ENCODE data around the gene TSR3. TPM values are rescaled to one million over a fixed set of nuclear protein-coding genes. Genes with fewer than 3 reads are reported as not detected.
A peak's percentile ranks its signal among the peaks of the same experiment; 100 is the strongest.

The TSR3 gene
- total and polyA plus RNA-seq, 4 donors: 28.9 to 92.1 (median 73.3) TPM

DNA sequence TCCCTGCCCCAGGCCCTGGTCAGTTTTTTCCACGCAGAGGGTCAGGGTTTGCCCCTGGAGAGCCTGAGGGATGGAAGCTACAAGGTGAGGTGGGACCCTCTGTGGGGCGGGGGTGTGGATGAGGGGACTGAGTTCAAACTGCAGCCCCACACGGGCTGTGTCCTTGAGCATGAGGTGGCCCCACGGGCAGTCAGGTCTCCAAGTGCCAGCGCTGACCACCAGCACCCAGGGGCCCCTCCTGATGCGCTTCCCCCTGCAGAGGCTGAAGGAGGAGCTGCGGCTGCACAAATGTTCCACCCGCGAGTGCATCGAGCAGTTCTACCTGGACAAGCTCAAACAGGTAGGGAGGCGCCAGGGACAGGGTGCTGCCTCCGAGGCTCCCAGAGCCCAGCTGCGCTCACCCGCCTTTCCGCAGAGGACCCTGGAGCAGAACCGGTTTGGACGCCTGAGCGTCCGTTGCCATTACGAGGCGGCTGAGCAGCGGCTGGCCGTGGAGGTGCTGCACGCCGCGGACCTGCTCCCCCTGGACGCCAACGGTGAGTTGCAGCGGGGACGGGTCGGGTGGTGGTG lies 4.3 kb downstream of the TSR3 start:
- peaks cover 84% of the 10 kb centered on the region for H3K36me3 ChIP-seq (ENCODE audit: control insufficient read depth, insufficient read depth, low read length)
- no peak overlapping the region for H3K4me3 ChIP-seq (ENCODE audit: low read depth, low read length)
- H3K27me3 ChIP-seq (ENCODE audit: control insufficient read depth, insufficient read depth, low read length): no peaks in the 10 kb centered on the region
- peaks cover 35% of the 10 kb centered on the region for H3K4me1 ChIP-seq (ENCODE audit: control insufficient read depth, insufficient read depth, low read length)
- DNase-seq (ENCODE audit: low read depth in 4 of 6, low spot score in 6 of 6): no peak
- no peak overlapping the region for H3K27ac ChIP-seq (ENCODE audit: low read depth, low read length)
- H3K9me3 ChIP-seq (ENCODE audit: control insufficient read depth, insufficient read depth, low read length): no peaks in the 10 kb centered on the region
- WGBS (ENCODE audit: insufficient coverage): 93% methylated on average over 23 of the region's 31 CpGs

GRCh38 chr16:1346422-1347285 lies 5.0 kb downstream of the TSR3 start:
- H3K27me3 ChIP-seq (ENCODE audit: control insufficient read depth, insufficient read depth, low read length): no peaks in the 10 kb centered on the region
- H3K36me3 ChIP-seq (ENCODE audit: control insufficient read depth, insufficient read depth, low read length): peaks cover 91% of the 10 kb centered on the region
- DNase-seq (ENCODE audit: low read depth in 4 of 6, low spot score in 6 of 6): no peak
- H3K9me3 ChIP-seq (ENCODE audit: control insufficient read depth, insufficient read depth, low read length): no peaks in the 10 kb centered on the region
- no peak overlapping the region for H3K27ac ChIP-seq (ENCODE audit: low read depth, low read length)
- 73% methylated on average over 33 of the region's 34 CpGs for WGBS (ENCODE audit: insufficient coverage)
- H3K4me1 ChIP-seq (ENCODE audit: control insufficient read depth, insufficient read depth, low read length): peaks cover 35% of the 10 kb centered on the region
- H3K4me3 ChIP-seq (ENCODE audit: low read depth, low read length): no peak overlapping the region

DNA sequence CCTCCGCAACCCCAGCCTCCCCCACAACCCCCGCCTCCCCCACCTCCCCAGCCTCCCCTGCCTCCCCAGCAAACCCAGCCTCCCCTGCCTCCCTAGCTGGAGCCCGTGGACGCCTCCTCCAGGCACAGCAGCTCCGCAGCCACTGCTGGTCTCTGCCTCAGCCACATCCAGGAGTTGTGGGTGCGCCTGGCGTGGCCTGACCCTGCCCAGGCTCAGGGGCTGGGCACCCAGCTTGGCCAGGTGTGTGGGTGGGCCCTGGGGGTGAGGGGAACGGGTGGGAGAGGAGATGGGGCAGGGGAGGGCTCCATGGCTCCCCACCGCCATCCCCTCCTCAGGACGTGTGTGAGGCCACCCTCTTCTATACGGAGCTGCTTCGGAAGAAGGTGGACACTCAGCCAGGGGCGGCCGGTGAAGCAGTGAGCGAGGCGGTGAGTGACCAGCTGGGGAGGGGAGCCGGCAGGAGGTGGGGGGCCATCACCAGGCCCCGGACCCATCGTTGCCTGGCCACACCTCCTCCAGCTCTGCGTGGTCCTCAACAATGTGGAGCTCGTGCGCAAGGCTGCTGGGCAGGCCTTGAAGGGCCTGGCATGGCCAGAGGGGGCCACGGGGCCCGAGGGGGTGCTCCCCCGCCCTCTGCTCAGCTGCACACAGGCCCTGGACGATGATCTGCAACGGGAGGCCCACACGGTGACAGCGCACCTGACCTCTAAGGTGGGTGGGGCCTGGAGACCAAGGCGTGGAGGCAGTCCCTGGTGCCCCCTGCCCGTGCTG lies 5.8 kb downstream of the TSR3 start:
- Histone ChIP-seq H3K36me3 (ENCODE audit: control insufficient read depth, insufficient read depth, low read length) (peaks cover 98% of the 10 kb centered on the region), H3K27ac (ENCODE audit: low read depth, low read length) (no peak overlapping the region), H3K9me3 (ENCODE audit: control insufficient read depth, insufficient read depth, low read length) (no peaks in the 10 kb centered on the region), H3K4me3 (ENCODE audit: low read depth, low read length) (no peak overlapping the region), H3K27me3 (ENCODE audit: control insufficient read depth, insufficient read depth, low read length) (no peaks in the 10 kb centered on the region), H3K4me1 (ENCODE audit: control insufficient read depth, insufficient read depth, low read length) (peaks cover 30% of the 10 kb centered on the region)
- WGBS (ENCODE audit: insufficient coverage): 82% methylated on average over 24 of the region's 31 CpGs
- DNase-seq (ENCODE audit: low read depth in 4 of 6, low spot score in 6 of 6): no peak

GRCh38 chr16:1345087-1345486 lies 6.6 kb downstream of the TSR3 start:
- no peak for DNase-seq (ENCODE audit: low read depth in 4 of 6, low spot score in 6 of 6)
- WGBS (ENCODE audit: insufficient coverage): 61% methylated on average over 7 of the region's 11 CpGs
- H3K9me3 ChIP-seq (ENCODE audit: control insufficient read depth, insufficient read depth, low read length): no peaks in the 10 kb centered on the region
- H3K27me3 ChIP-seq (ENCODE audit: control insufficient read depth, insufficient read depth, low read length): no peaks in the 10 kb centered on the region
- no peak overlapping the region for H3K4me3 ChIP-seq (ENCODE audit: low read depth, low read length)
- H3K27ac ChIP-seq (ENCODE audit: low read depth, low read length): no peak overlapping the region
- H3K4me1 ChIP-seq (ENCODE audit: control insufficient read depth, insufficient read depth, low read length): peaks cover 23% of the 10 kb centered on the region
- H3K36me3 ChIP-seq (ENCODE audit: control insufficient read depth, insufficient read depth, low read length): peaks cover 98% of the 10 kb centered on the region

DNA sequence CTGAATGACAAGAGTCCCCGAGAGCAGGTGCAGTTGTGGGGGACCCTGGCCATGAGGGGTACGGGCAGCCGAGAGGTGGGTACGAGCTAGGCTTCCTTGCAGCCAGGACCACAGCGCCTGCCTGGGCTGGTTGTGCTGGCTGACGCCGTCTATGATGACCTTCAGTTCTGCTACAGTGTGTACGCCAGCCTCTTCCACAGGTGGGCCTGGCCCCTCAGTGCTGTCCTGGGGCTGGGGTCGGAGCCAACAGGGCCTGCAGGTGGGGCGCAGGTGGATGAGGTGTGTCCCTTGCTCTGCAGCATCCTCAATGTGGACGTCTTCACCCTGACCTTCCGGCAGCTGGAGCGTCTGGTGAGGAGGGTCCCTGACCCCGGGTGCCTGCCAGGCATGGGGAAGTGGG lies 7.2 kb downstream of the TSR3 start:
- H3K27me3 ChIP-seq (ENCODE audit: control insufficient read depth, insufficient read depth, low read length): no peaks in the 10 kb centered on the region
- no peak for DNase-seq (ENCODE audit: low read depth in 4 of 6, low spot score in 6 of 6)
- peaks cover 98% of the 10 kb centered on the region for H3K36me3 ChIP-seq (ENCODE audit: control insufficient read depth, insufficient read depth, low read length)
- H3K4me3 ChIP-seq (ENCODE audit: low read depth, low read length): no peak overlapping the region
- H3K27ac ChIP-seq (ENCODE audit: low read depth, low read length): no peak overlapping the region
- no peaks in the 10 kb centered on the region for H3K9me3 ChIP-seq (ENCODE audit: control insufficient read depth, insufficient read depth, low read length)
- peaks cover 21% of the 10 kb centered on the region for H3K4me1 ChIP-seq (ENCODE audit: control insufficient read depth, insufficient read depth, low read length)
- WGBS (ENCODE audit: insufficient coverage): 91% methylated on average over 14 of the region's 14 CpGs

- H3K36me3 ChIP-seq (ENCODE audit: control insufficient read depth, insufficient read depth, low read length): peaks cover 98% of the 10 kb centered on the region
These were observed 8.0 kb downstream of the TSR3 start for GRCh38 chr16:1343428-1344242.

GRCh38 chr16:1342526-1343427 lies 8.9 kb downstream of the TSR3 start:
- no peak overlapping the region for H3K27ac ChIP-seq (ENCODE audit: low read depth, low read length)

More at GRCh38 chr16:1343428-1344242, 8.0 kb downstream of the TSR3 start:
- Histone ChIP-seq H3K4me1 (ENCODE audit: control insufficient read depth, insufficient read depth, low read length) (peaks cover 21% of the 10 kb centered on the region), H3K27ac (ENCODE audit: low read depth, low read length) (no peak overlapping the region), H3K4me3 (ENCODE audit: low read depth, low read length) (no peak overlapping the region), H3K9me3 (ENCODE audit: control insufficient read depth, insufficient read depth, low read length) (no peaks in the 10 kb centered on the region), H3K27me3 (ENCODE audit: control insufficient read depth, insufficient read depth, low read length) (no peaks in the 10 kb centered on the region)
- no peak for DNase-seq (ENCODE audit: low read depth in 4 of 6, low spot score in 6 of 6)
- 67% methylated on average over 44 of the region's 44 CpGs for WGBS (ENCODE audit: insufficient coverage)

GRCh38 chr16:1341495-1342420 lies 9.9 kb downstream of the TSR3 start:
- Histone ChIP-seq H3K9me3 (ENCODE audit: control insufficient read depth, insufficient read depth, low read length) (no peaks in the 10 kb centered on the region), H3K36me3 (ENCODE audit: control insufficient read depth, insufficient read depth, low read length) (peaks cover 94% of the 10 kb centered on the region), H3K4me1 (ENCODE audit: control insufficient read depth, insufficient read depth, low read length) (peaks cover 32% of the 10 kb centered on the region), H3K27me3 (ENCODE audit: control insufficient read depth, insufficient read depth, low read length) (no peaks in the 10 kb centered on the region), H3K27ac (ENCODE audit: low read depth, low read length) (no peak overlapping the region), H3K4me3 (ENCODE audit: low read depth, low read length) (no peak overlapping the region)
- no peak for DNase-seq (ENCODE audit: low read depth in 4 of 6, low spot score in 6 of 6)
- 91% methylated on average over 39 of the region's 39 CpGs for WGBS (ENCODE audit: insufficient coverage)

More at GRCh38 chr16:1342526-1343427, 8.9 kb downstream of the TSR3 start:
- Histone ChIP-seq H3K9me3 (ENCODE audit: control insufficient read depth, insufficient read depth, low read length) (no peaks in the 10 kb centered on the region), H3K4me3 (ENCODE audit: low read depth, low read length) (no peak overlapping the region), H3K27me3 (ENCODE audit: control insufficient read depth, insufficient read depth, low read length) (no peaks in the 10 kb centered on the region), H3K36me3 (ENCODE audit: control insufficient read depth, insufficient read depth, low read length) (peaks cover 97% of the 10 kb centered on the region), H3K4me1 (ENCODE audit: control insufficient read depth, insufficient read depth, low read length) (peaks cover 24% of the 10 kb centered on the region)
- peak in 4 of 6 donors; percentile 28 to 98 (median 78) for DNase-seq (ENCODE audit: low read depth in 4 of 6, low spot score in 6 of 6)
- WGBS (ENCODE audit: insufficient coverage): 11% methylated on average over 44 of the region's 49 CpGs

Data from spinal cord (tissue), 10 donors.